GM12892 (cell line): Measurements from ENCODE around the gene REX1BD.

ENCODE experiments used
- DNase-seq: peaks from one replicate; pipeline ENCODE4 v3.0.0; 2011; ENCODE audit not compliant: insufficient read length
- FAIRE-seq: peaks from 2 replicates; lab custom pipeline; 2011; peaks lifted over from hg19 to GRCh38; lab: Jason Lieb, UNC
- POLR2A ChIP-seq: IDR thresholded peaks from 2 replicates; pipeline ENCODE4 v1.6.1; 2011; ENCODE audit warnings: low read depth, low read length, control low read depth
- POLR2AphosphoS5 ChIP-seq: IDR thresholded peaks from 2 replicates; pipeline ENCODE4 v1.6.1; 2011; ENCODE audit warnings: low read depth, low read length, control low read depth
- TAF1 ChIP-seq: IDR thresholded peaks from 2 replicates; pipeline ENCODE4 v1.6.1; 2011; ENCODE audit warnings: low read depth, mild to moderate bottlenecking, control low read depth, low read length, borderline replicate concordance

The REX1BD gene

GRCh38 chr19:18635831-18636182 is 47.2 kb downstream of the REX1BD start:
- FAIRE-seq (no peak), DNase-seq (no peak)
- no peak for TF ChIP-seq TAF1
- TF ChIP-seq POLR2AphosphoS5 = no peak
- no peak for TF ChIP-seq POLR2A

DNA sequence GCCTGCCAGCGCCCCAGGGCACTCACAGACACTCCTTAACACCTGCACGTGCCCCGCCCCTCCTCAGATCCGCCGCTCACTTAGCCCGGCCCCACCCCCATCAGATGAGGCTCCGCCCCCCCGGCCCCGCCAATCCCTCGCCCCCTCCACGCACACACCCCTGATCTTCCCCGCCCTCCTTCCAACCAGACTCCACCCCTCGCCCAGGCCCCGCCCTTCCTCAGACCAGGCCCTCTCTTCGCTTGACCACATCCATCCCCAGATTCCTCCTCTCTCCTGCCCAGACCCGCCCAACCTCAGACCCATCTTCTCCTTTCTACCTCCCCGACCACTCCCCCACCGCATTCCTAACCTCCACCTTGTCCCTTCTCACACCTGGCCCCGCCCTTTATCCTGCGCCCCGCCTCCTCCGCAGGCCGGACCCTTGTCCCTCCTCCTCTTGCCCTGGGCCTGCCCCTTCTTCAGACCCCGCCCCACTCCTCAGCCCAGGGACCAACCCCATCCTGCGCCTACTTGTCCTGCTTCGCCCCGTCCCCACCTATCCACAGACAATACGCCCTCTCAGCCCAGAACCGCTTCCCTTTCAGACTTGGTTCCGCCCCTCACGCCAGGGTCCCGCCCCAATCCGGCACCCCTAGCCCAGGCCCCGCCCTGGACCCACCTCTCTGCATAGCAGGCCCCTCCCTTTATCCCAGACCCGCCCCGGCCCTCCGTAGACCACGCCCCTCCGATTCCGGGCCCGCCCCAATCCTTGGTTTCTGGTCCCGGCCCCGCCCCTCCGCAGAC is 47.8 kb downstream of the REX1BD start:
- FAIRE-seq (peak; percentile 96), DNase-seq (peak; percentile 96)
- no peak for TF ChIP-seq TAF1
- no peak for TF ChIP-seq POLR2AphosphoS5
- no peak for TF ChIP-seq POLR2A

DNA sequence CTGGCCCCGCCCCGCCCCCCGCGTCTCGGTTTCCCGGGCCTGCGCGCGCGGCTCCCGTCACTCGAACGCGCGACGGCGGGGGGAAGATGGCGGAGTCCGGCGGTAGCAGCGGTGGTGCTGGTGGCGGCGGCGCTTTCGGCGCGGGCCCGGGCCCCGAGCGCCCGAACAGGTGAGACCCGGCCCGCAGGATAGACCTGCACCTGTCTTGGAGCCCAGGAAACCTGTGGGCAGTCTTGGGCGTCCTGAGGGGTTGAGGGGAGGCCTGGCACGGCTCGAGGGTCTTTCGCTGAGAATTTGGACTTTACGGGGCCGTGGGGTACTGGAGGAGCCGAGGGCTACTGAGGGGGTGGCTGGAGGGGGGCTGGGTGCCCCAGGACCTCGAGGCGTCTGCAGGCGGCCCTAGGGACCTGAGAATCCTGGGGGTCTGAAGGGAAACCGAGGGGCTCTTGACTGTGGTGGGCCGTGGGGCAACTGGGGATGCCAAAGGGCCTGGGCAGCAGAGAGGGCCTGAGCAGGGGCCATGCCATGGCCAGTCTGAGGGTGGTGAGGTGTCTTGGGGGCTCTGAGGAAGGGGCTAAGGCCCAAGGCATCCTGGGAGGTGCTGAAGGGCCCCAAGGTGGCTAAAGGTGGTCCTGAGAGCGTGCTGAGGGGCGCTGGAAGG is 48.5 kb downstream of the REX1BD start, which contains the start of gene KLHL26:
Gene KLHL26 (plus strand): TSS at position 60 of the 661 bp plus-strand sequence. CDS start 27 bp downstream, at position 87.
- TF ChIP-seq POLR2AphosphoS5 (no peak), POLR2A (peak; percentile 61; the same call in 1 of the 2 replicates), TAF1 (peak; percentile 69; the same call in 1 of the 2 replicates)
- FAIRE-seq (no peak), DNase-seq (peak; percentile 89)

GRCh38 chr19:18637673-18638630 is 49.4 kb downstream of the REX1BD start:
- TF ChIP-seq TAF1 (no peak), POLR2AphosphoS5 (no peak), POLR2A (no peak)
- no peak for DNase-seq
- FAIRE-seq = no peak

GRCh38 chr19:18639706-18640243 is 51.2 kb downstream of the REX1BD start:
- DNase-seq (no peak), FAIRE-seq (no peak)
- TF ChIP-seq POLR2A (no peak), POLR2AphosphoS5 (no peak), TAF1 (no peak)
